Prostate gland (tissue), 2 donors: ENCODE results near the gene THBS2. TPM values are rescaled to one million over a fixed set of nuclear protein-coding genes. Genes with fewer than 3 reads are reported as not detected.

Source experiments
- DNase-seq: peaks from one replicate; pipeline ENCODE4 v3.0.0-alpha.2; 2019; ENCODE audit warnings: low spot score
- H3K27ac ChIP-seq, 2 donors: fragments of 200-600 bp; sonication (generic); 2 replicates each; pipeline ENCODE4 v1.5.1; 2017 to 2019
- H3K27me3 ChIP-seq: fragments of 200-600 bp; sonication (generic); replicated peaks from 2 replicates; pipeline ENCODE4 v1.5.1; 2019; ENCODE audit not compliant: insufficient read depth
- H3K36me3 ChIP-seq, 2 donors: fragments of 200-600 bp; sonication (generic); 1 replicate in 1 of 2; 2 replicates in 1 of 2; pipeline versions ENCODE4 v1.5.1 to v1.8.1; 2017 to 2019
- H3K4me1 ChIP-seq: fragments of 200-600 bp; sonication (generic); replicated peaks from 2 replicates; pipeline ENCODE4 v1.5.1; 2019
- H3K4me3 ChIP-seq, 2 donors: fragments of 200-600 bp; sonication (generic); 2 replicates each; pipeline ENCODE4 v1.5.1; 2017 to 2019
- H3K9me3 ChIP-seq: fragments of 200-600 bp; sonication (generic); 2 replicates; pipeline ENCODE4 v1.5.1; 2017
- POLR2A ChIP-seq: fragments of 450-650 bp; IDR thresholded peaks from one replicate; pipeline ENCODE4 v1.6.1; 2016; ENCODE audit warnings: antibody characterized with exemption, mild to moderate bottlenecking
- POLR2AphosphoS5 ChIP-seq: sonication (generic); formaldehyde crosslinking; IDR thresholded peaks from one replicate; pipeline ENCODE4 v1.6.1; 2017; ENCODE audit warnings: antibody characterized with exemption
- WGBS: methylation state at CpG from one replicate; pipeline ENCODE4 v1.1.5; 2018; 5-methylcytosine and 5-hydroxymethylcytosine counted together
- intact Hi-C: fragments of 100-400 bp; cut with DNase I; formaldehyde crosslinking; loops from one replicate; pipeline ENCODE4 v1.14.2; 2022
- total RNA-seq, 2 donors: library from RNA; depleted of rRNA; stranded (reverse); fragments of >200 nt; gene quantifications; one replicate each; pipeline ENCODE4 v1.1.0, GENCODE V29; 2016
- TF ChIP-seq, protein P1 (sequence below), 4 experiments: fragments of 200-600 bp in 2 of 4; fragments of 450-650 bp in 2 of 4; sonication (generic) in 2 of 4; IDR thresholded peaks; 1 replicate in 3 of 4; 2 replicates in 1 of 4; pipeline ENCODE4 v1.5.1; 2016 to 2019; ENCODE audit warnings: antibody characterized with exemption in 4 of 4, mild to moderate bottlenecking in 2 of 4, moderate library complexity in 2 of 4

Gene THBS2
- total RNA-seq, 2 donors from 2014 or later: 3.3 to 10.9 TPM

DNA sequence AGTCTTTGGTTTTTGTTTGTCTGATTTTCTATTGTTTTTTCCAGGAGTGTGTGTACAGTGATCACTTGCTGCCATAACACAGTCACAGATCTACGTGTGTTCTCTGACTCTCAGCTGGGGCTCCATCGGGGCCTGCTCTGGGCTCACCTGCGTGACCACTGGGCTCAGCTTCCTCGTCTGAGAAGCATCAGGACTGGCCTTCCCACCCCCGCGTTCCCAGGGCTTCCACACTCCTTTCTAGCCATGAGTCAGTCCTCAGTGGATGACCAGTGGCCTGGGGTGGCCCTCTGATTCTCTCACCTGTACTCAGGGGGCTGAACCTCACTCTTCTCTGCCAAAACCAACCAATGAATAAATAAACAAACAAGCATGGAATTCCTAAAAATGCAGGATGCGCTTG, 14.5 kb downstream of the THBS2 start:
- intact Hi-C loops: no loop called here
- Histone ChIP-seq H3K27me3 (no peaks in the 10 kb centered on the region), H3K9me3 (no peaks in the 10 kb centered on the region), H3K4me3 (no peak overlapping the region), H3K36me3 (no peaks in the 10 kb centered on the region), H3K4me1 (no peaks in the 10 kb centered on the region), H3K27ac (no peak overlapping the region)
- no peak for DNase-seq
- 91% methylated on average over 7 of the region's 7 CpGs for WGBS
- TF ChIP-seq, protein P1, sequence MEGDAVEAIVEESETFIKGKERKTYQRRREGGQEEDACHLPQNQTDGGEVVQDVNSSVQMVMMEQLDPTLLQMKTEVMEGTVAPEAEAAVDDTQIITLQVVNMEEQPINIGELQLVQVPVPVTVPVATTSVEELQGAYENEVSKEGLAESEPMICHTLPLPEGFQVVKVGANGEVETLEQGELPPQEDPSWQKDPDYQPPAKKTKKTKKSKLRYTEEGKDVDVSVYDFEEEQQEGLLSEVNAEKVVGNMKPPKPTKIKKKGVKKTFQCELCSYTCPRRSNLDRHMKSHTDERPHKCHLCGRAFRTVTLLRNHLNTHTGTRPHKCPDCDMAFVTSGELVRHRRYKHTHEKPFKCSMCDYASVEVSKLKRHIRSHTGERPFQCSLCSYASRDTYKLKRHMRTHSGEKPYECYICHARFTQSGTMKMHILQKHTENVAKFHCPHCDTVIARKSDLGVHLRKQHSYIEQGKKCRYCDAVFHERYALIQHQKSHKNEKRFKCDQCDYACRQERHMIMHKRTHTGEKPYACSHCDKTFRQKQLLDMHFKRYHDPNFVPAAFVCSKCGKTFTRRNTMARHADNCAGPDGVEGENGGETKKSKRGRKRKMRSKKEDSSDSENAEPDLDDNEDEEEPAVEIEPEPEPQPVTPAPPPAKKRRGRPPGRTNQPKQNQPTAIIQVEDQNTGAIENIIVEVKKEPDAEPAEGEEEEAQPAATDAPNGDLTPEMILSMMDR (IDR thresholded peaks at IDR 0.05): no peak
- no peak for TF ChIP-seq POLR2A
- no peak for TF ChIP-seq POLR2AphosphoS5

DNA sequence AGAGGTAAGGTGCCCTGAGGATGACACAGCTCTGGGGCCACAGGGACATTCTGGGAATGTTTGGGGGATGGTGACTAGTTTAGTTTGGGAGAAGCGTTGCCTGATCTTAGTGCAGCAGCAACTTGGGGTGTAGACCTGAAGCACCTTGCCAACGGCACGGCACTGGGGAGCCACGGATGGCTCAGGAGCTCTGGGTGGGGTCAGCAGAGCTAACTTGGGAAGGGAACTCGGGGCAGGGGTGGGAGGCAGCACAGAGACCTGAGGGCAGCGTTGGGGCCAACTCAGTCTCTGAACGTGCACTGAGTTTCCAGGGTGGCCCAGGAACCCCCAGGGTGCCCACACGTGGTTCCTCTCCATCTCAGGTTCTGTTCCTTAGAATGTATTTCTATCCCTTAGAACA, 14.9 kb downstream of the THBS2 start:
- no peaks in the 10 kb centered on the region for H3K4me1 ChIP-seq
- DNase-seq: no peak
- H3K4me3 ChIP-seq: no peak overlapping the region
- WGBS: 93% methylated on average over 8 of the region's 8 CpGs
- no peaks in the 10 kb centered on the region for H3K27me3 ChIP-seq
- TF ChIP-seq POLR2AphosphoS5 (no peak), POLR2A (no peak)
- TF ChIP-seq, protein P1 (IDR thresholded peaks at IDR 0.05): no peak
- H3K9me3 ChIP-seq: no peaks in the 10 kb centered on the region
- no peak overlapping the region for H3K27ac ChIP-seq
- intact Hi-C loops: no loop called here
- no peaks in the 10 kb centered on the region for H3K36me3 ChIP-seq

DNA sequence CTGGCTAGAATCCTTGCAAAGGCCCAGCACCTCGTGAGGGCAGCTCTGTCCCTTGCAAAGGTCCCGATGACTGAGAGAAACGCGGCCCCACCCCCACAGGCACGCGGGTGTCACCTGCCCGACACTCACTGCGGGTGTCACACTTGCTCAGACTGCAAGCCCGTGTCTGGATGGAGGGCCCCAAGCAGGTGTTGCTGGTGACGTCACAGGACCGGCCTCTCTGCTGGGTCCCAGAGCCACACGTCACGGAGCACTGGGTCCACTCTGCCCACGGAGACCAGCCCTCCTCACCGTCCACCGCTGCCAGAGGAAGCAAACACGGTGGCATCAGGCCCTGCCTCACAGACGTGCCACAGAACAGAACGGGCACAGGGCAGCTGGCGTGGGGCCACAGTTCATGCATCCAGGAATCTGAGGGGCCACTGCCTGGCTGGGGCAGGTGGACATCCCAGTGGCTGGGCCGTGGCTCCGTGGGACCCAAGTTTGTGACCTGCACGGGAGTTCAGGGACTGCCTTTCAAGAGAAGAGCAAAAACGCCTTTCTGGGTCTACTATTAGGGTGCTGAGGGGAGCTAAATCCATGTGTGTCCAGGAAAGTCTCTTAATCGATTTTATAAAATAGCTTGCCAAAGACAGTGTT, 16.0 kb downstream of the THBS2 start:
- WGBS: 92% methylated on average over 25 of the region's 25 CpGs
- Histone ChIP-seq H3K4me1 (no peaks in the 10 kb centered on the region), H3K27ac (no peak overlapping the region), H3K36me3 (no peaks in the 10 kb centered on the region), H3K27me3 (no peaks in the 10 kb centered on the region), H3K9me3 (no peaks in the 10 kb centered on the region), H3K4me3 (no peak overlapping the region)
- intact Hi-C loops: no loop called here
- TF ChIP-seq, protein P1 (IDR thresholded peaks at IDR 0.05): no peak
- no peak for DNase-seq

- no peak for TF ChIP-seq POLR2A
- TF ChIP-seq, protein P1 (IDR thresholded peaks at IDR 0.05): no peak
- no peak for TF ChIP-seq POLR2AphosphoS5
- H3K9me3 ChIP-seq: no peaks in the 10 kb centered on the region
- WGBS: 81% methylated on average over 16 of the region's 17 CpGs
- DNase-seq: no peak
- no peaks in the 10 kb centered on the region for H3K4me1 ChIP-seq
- no peaks in the 10 kb centered on the region for H3K36me3 ChIP-seq
- H3K27me3 ChIP-seq: no peaks in the 10 kb centered on the region
- H3K4me3 ChIP-seq: no peak overlapping the region
- intact Hi-C loops: no loop called here
- H3K27ac ChIP-seq: no peak overlapping the region
Observed at GRCh38 chr6:169236988-169237387, 16.7 kb downstream of the THBS2 start.

GRCh38 chr6:169236545-169236944, 17.1 kb downstream of the THBS2 start:
- intact Hi-C loops: no loop called here
- no peak overlapping the region for H3K27ac ChIP-seq
- WGBS: 88% methylated on average over 8 of the region's 8 CpGs
- H3K36me3 ChIP-seq: no peaks in the 10 kb centered on the region
- H3K4me1 ChIP-seq: no peaks in the 10 kb centered on the region
- no peaks in the 10 kb centered on the region for H3K27me3 ChIP-seq
- H3K4me3 ChIP-seq: no peak overlapping the region
- no peaks in the 10 kb centered on the region for H3K9me3 ChIP-seq
- TF ChIP-seq, protein P1 (IDR thresholded peaks at IDR 0.05): no peak
- no peak for TF ChIP-seq POLR2A
- TF ChIP-seq POLR2AphosphoS5: no peak
- DNase-seq: no peak
